SH-SY5Y (cell line): ENCODE measurements around the gene CACNA1I.

Experiments
- GATA2 ChIP-seq: IDR thresholded peaks from 2 replicates; pipeline ENCODE4 v1.6.1; 2011; ENCODE audit warnings: mild to moderate bottlenecking, low read depth, low read length
- GATA3 ChIP-seq: IDR thresholded peaks from 2 replicates; pipeline ENCODE4 v1.6.1; 2011; ENCODE audit warnings: low read depth, mild to moderate bottlenecking, low read length, moderate library complexity

DNA sequence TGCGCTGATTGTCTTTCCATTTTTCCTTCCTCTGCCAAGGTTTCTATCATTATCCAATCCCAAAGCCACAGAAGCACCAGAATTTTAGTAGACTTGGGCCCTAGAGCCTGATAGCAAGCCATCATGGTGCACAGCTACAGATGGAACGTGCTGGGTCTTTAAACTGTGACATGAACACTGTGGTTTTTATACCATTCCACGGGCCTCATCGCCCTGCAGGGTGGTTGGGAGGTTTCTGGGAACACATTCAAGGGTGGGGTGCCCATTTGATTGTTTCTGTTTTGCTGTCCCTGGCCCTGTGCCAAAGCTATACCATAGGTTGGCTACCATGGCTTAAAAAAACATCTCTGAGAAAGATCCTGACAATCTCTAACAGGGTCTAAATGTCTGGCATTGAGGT, 151.9 kb downstream of the CACNA1I start:
- TF ChIP-seq GATA2 (no peak), GATA3 (no peak)
